ES-I3 (cell line): Measurements from ENCODE around the gene LIMK2.
"Not testable (repeated sequence)": the region's sequence is repeated elsewhere in the genome, so short reads cannot be mapped to it uniquely, and the experiment has no call there.

Experiments used
- H3K36me3 ChIP-seq: 2 replicates; pipeline ENCODE4 v1.6.1; 2013; ENCODE audit warnings: mild to moderate bottlenecking, low read length, control low read depth, moderate library complexity; ENCODE audit not compliant: insufficient read depth
- H3K4me1 ChIP-seq: 2 replicates; pipeline ENCODE4 v1.6.1; 2013; ENCODE audit warnings: mild to moderate bottlenecking, control low read depth, low read length; ENCODE audit not compliant: insufficient read depth
- H3K9ac ChIP-seq: 2 replicates; pipeline ENCODE4 v1.6.1; 2013; ENCODE audit warnings: low read depth, mild to moderate bottlenecking, low read length, moderate library complexity
- H3K9me3 ChIP-seq: 2 replicates; pipeline ENCODE4 v1.6.1; 2013; ENCODE audit warnings: mild to moderate bottlenecking, low read length, moderate library complexity; ENCODE audit not compliant: control insufficient read depth, insufficient read depth

The LIMK2 gene

DNA sequence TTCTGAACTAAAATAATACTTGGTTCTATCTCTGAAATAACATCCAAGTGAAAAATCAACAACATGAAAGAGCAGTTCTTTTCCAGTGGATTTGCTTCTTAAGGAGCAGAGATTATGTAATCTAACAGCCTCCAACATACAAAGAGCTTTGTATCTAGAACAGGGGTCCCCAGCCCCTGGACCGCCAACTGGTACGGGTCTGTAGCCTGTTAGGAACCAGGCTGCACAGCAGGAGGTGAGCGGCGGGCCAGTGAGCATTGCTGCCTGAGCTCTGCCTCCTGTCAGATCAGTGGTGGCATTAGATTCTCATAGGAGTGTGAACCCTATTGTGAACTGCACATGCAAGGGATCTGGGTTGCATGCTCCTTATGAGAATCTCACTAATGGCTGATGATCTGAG, 12.6 kb downstream of the LIMK2 start:
- not testable (repeated sequence) for H3K9me3 ChIP-seq, H3K9ac ChIP-seq, H3K4me1 ChIP-seq, H3K36me3 ChIP-seq

DNA sequence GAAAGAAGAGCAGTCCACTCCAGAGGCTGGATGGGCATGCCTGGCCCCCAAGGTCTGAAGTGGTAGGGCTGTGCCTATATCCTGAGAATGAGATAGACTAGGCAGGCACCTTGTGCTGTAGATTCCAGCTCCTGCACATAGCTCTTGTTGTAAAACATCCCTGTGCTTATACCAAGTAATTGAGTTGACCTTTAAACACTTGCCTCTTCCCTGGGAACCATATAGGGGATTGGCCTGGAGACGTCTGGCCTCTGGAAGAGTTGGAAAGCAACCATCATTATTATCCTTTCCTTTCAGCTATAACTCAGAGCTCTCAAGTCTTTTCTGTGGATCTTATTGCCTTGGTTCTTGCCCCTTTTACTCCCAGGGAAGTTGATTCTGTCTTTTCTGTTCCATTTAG, 15.1 kb downstream of the LIMK2 start:
- Histone ChIP-seq H3K4me1 (peaks cover 8% of the 10 kb centered on the region), H3K9ac (no peak overlapping the region), H3K9me3 (no peaks in the 10 kb centered on the region), H3K36me3 (no peaks in the 10 kb centered on the region)

DNA sequence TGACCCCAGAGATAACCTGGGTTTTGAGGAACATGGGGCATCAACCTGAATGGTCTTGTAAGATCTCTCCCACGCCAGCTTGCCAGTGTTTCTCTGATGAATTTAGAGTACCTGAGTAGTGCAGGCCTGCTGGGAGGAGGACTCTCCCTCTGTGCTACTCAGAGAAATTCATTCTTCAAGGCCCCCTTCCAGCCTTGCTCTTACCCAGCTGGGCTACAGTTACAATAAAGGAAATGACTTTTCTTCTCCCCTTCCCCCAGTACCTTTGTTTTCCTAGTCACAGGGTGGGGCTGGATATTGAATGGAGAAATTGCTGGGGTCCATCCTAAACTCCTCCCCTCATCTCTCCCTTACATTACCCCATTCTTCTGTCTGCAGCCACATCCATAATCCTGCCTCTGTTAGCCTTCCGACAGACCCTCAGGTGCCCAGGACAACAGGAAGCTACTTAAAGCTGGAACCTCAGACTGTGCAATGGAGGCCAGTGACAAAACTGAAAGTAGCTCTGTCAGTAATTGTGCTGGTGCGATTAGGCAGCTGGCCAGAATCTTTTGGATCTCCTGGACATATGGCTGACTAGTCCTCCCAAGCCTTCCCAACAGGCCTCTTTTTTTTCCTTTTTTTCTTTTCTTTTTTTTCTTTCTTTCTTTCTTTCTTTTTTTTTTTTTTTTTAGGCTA, 17.4 kb downstream of the LIMK2 start:
- Histone ChIP-seq H3K9ac (no peak overlapping the region), H3K9me3 (no peaks in the 10 kb centered on the region), H3K4me1 (peaks cover 8% of the 10 kb centered on the region), H3K36me3 (no peaks in the 10 kb centered on the region)

- no peak overlapping the region for H3K9ac ChIP-seq
- peaks cover 8% of the 10 kb centered on the region for H3K4me1 ChIP-seq
- no peaks in the 10 kb centered on the region for H3K36me3 ChIP-seq
- no peaks in the 10 kb centered on the region for H3K9me3 ChIP-seq
Observed at GRCh38 chr22:31230155-31230870, 18.2 kb downstream of the LIMK2 start.

DNA sequence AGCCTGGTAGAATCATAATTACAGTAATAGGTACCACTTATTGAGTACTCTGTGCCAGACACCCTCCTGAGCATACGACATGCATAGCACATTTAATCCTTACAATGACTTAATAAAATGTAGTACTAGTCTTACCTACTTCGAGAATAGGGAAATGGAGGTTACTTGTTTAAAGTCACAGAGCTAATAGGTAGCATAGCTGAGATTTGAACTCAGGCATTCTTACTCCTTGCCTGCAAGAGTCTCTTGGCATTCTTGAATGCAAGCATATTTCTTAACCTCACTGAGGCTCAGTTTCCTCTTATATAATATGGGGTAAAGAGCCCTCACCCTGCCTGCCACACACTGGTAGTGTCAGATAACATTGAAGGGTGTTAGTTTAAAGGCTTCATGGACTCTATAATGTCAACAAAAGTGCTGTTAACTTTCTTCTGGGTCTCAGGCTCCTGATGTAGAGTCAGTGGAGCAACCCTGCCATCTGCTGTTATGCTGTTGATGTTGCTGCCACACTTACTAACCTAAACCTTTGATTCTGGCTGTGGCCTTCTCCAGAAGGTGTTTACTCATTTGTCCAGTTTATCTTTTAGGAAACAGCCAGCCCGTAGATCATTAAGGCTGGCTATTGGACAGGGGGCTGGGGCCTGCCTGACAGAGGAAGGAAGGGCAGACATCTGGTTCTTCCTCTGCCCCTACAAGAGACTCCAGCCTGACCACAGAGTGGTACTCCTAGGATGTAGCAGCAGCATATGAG, 18.9 kb downstream of the LIMK2 start:
- Histone ChIP-seq H3K9ac (no peak overlapping the region), H3K36me3 (no peaks in the 10 kb centered on the region), H3K4me1 (peaks cover 8% of the 10 kb centered on the region), H3K9me3 (no peaks in the 10 kb centered on the region)

GRCh38 chr22:31233001-31233400, 20.9 kb downstream of the LIMK2 start:
- H3K36me3 ChIP-seq = no peaks in the 10 kb centered on the region
- H3K9me3 ChIP-seq = no peaks in the 10 kb centered on the region
- H3K4me1 ChIP-seq = peaks cover 8% of the 10 kb centered on the region
- no peak overlapping the region for H3K9ac ChIP-seq

DNA sequence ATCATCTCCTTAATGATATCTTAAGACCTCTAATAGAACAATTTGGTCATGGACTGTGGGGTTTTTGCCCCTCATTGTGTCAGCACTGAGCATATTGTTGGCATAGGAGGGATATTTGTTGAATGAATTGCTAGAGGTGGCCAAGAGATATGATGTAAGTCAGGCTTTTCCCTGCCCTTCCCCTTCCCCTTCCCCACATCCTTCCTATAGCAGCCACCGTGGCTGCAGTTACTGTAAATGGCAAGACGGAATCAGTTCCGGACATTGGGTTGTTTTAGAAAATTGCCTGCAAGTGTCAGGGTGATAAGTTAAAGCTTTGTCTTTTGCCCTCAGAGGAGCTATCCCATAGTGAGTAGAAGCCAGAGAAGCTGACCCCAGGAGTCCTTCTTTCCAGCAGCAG, 23.0 kb downstream of the LIMK2 start:
- no peak overlapping the region for H3K9ac ChIP-seq
- H3K36me3 ChIP-seq = no peaks in the 10 kb centered on the region
- H3K4me1 ChIP-seq = no peaks in the 10 kb centered on the region
- H3K9me3 ChIP-seq = no peaks in the 10 kb centered on the region

DNA sequence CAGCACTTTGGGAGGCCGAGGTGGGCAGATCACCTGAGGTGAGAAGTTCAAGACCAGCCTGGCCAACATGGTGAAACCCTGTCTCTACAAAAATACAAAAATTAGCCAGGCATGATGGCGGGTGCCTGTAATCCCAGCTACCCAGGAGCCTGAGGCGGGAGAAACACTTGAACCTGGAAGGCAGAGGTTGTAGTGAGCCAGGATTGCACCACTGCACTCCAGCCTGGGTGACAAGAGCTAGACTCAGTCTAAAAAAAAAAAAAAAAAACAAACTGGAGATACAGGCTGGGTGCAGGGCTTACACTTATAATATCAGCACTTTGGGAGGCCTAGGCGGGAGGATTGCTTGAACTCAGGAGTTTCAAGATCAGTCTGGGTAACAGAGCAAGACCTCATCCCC, 23.9 kb downstream of the LIMK2 start:
- H3K36me3 ChIP-seq, H3K9me3 ChIP-seq, H3K4me1 ChIP-seq, H3K9ac ChIP-seq: not testable (repeated sequence)

DNA sequence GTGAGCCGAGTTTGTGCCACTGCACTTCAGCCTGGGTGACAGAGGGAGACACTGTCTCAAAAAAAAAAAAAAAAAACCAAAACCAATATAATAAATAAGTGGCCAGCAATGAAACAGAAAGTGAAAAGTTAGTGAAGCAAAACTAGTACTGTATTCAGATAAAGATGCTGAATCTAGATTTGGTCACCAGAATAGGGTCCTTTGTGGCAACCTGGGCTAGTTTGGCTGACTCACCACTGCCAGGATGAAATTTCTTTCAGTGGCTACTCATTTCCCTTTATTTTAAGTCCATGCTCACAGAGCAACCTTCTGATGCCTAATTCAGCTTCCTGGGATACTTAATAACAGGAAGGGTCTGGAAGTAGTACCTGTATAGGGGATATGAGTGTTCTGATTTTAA, 26.0 kb downstream of the LIMK2 start:
- Histone ChIP-seq H3K9ac (no peak overlapping the region), H3K36me3 (no peaks in the 10 kb centered on the region), H3K9me3 (no peaks in the 10 kb centered on the region), H3K4me1 (peaks cover 10% of the 10 kb centered on the region)

DNA sequence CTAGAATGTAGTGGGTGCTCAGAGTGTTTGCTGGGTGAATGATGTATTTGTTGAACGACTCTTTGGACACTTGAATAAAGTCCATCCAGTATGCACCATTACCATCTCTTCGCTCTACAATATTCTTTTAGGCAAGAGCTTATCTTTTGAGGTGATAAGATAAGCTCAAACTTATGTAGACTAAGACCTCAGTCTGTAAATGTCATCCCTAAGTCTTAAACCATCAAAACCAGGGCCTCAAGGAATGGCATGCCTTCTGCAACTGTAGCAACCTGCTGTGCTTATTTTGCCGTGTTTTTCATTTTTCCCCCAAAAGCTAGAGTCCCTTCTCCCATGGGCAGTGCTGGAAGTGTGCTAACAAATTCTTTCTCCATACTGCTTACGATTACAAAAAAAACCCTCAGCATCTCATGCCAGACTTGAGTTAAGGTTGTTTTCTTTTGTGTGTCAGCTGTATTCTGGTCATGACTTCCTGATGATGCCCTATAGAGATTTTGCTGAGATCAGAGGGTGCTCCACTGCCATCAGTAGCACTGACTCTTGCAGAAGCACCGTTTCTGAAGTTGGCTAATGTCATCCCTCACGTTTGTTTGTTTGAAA, 27.8 kb downstream of the LIMK2 start:
- no peaks in the 10 kb centered on the region for H3K36me3 ChIP-seq
- H3K4me1 ChIP-seq = peaks cover 28% of the 10 kb centered on the region
- H3K9ac ChIP-seq = no peak overlapping the region
- no peaks in the 10 kb centered on the region for H3K9me3 ChIP-seq

- no peak overlapping the region for H3K9ac ChIP-seq
- H3K4me1 ChIP-seq = peaks cover 30% of the 10 kb centered on the region
- no peaks in the 10 kb centered on the region for H3K36me3 ChIP-seq
- no peaks in the 10 kb centered on the region for H3K9me3 ChIP-seq
Observed at GRCh38 chr22:31241200-31241599, 29.1 kb downstream of the LIMK2 start.

DNA sequence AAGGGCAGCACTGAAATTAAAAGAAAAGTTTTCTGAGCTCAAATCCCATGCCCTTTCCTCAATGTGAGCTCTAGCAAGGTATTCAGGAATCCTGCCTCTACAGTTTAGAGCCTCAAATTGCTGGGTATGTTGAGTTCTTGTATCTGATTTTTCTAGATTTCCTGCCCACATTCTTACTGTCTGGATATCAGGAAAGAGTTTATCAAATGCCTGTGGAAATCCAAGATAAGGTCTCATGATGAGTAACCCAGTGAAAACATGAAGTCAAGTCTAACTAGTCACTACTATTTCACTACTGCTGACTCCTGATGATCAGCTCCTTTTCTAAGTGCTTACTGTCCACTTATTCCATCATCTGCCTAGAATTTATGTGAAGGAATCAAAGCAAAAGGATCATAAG, 29.8 kb downstream of the LIMK2 start:
- Histone ChIP-seq H3K9me3 (no peaks in the 10 kb centered on the region), H3K4me1 (peaks cover 30% of the 10 kb centered on the region), H3K36me3 (no peaks in the 10 kb centered on the region)

DNA sequence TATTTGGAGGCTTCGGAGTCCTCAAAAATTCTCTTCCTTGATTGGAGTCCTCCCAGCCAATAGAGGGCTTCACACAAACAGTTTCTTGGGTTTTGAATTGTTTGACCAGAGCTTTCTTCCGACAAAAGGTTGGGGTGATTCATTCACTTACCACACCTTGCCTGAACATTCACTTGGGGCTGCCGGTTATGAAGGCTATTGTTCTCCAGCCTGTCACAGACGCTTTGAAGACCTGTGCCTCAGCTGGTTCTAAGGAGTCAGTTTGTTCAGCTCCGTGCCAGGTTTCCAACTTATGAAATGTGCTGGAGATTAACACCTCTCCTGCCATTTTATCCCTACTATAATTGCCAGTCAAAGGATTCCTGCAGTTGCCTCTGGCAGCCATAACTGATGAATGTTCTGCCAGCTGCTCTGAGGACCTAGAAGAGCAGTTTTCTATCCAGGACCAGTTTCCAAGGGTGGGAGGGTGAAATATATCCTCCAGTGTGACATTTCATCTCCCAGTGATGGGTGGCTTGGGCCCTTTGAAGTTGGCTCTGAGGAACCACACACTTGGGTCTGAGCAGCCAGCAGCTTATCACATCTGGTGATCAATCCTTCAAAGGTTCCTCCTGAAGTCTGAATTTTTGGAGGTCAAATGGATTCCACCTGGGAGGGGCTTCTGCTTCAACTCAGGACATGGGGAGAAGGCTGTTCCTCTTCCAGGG, 31.4 kb downstream of the LIMK2 start:
- Histone ChIP-seq H3K9me3 (no peaks in the 10 kb centered on the region), H3K4me1 (peaks cover 30% of the 10 kb centered on the region), H3K36me3 (no peaks in the 10 kb centered on the region), H3K9ac (peak overlapping the region; percentile 15; the same call in 1 of the 2 replicates)

More for the DNA sequence above, 29.8 kb downstream of the LIMK2 start:
- H3K9ac ChIP-seq = no peak overlapping the region
